PC-3 (cell line): Measurements from ENCODE around the gene TPD52L1. TPM values are rescaled to one million over a fixed set of nuclear protein-coding genes. Genes with fewer than 3 reads are reported as not detected.

Source experiments
- ATAC-seq: fragments of 200-7000 bp; cut with Tn5 transposase; 2 replicates; pipeline ENCODE4 v1.9.1; 2020; ENCODE audit warnings: mild to moderate bottlenecking, moderate library complexity
- BruUV-seq: library from RNA; stranded (reverse); fragments of 400-500 nt; replicated peaks from 2 replicates; lab custom pipeline; 2021; lab: Mats Ljungman, UMichigan
- CTCF ChIA-PET: fragments of 300-600 bp; sonication (Branson Sonifier 250); formaldehyde crosslinking; loops from one replicate; lab custom pipeline; 2022; ENCODE audit warnings: antibody characterized with exemption; lab: Charles Lee
- POLR2A ChIA-PET: fragments of 300-600 bp; sonication (Branson Sonifier 250); formaldehyde crosslinking; loops from one replicate; lab custom pipeline; 2022; ENCODE audit warnings: antibody characterized with exemption; ENCODE audit not compliant: unreplicated experiment; lab: Charles Lee
- DNase-seq: peaks from one replicate; pipeline ENCODE4 v3.0.0-alpha.2; 2015
- H2AFZ ChIP-seq: fragments of 300-600 bp; sonication (generic); 2 replicates; pipeline ENCODE4 v1.6.0; 2016; ENCODE audit warnings: antibody characterized with exemption, low read length
- H3F3A ChIP-seq: fragments of 300-600 bp; sonication (generic); one replicate; pipeline ENCODE4 v1.6.0; 2017; ENCODE audit warnings: antibody characterized with exemption, low read length, control low read depth, mild to moderate bottlenecking; ENCODE audit not compliant: unreplicated experiment
- H3K27ac ChIP-seq: fragments of 300-600 bp; sonication (generic); 2 replicates; pipeline ENCODE4 v1.5.1; 2016; ENCODE audit warnings: mild to moderate bottlenecking, low read length
- H3K27me3 ChIP-seq: fragments of 300-600 bp; sonication (generic); 2 replicates; pipeline ENCODE4 v1.6.1; 2016; ENCODE audit warnings: low read length, mixed read lengths
- H3K36me3 ChIP-seq: fragments of 300-600 bp; sonication (generic); 2 replicates; pipeline ENCODE4 v1.6.1; 2016; ENCODE audit warnings: low read depth, mixed run types, low read length, mixed read lengths
- H3K4me1 ChIP-seq: fragments of 300-600 bp; sonication (generic); 2 replicates; pipeline ENCODE4 v1.5.1; 2016; ENCODE audit warnings: low read length; ENCODE audit not compliant: insufficient read depth
- H3K4me2 ChIP-seq: fragments of 300-600 bp; sonication (generic); 2 replicates; pipeline ENCODE4 v1.6.0; 2016; ENCODE audit warnings: low read length
- H3K4me3 ChIP-seq: fragments of 300-600 bp; sonication (generic); 2 replicates; pipeline ENCODE4 v1.5.1; 2016; ENCODE audit warnings: mild to moderate bottlenecking, low read length, mixed read lengths
- H3K79me2 ChIP-seq: fragments of 300-600 bp; sonication (generic); 2 replicates; pipeline ENCODE4 v1.6.1; 2017; ENCODE audit warnings: low read length, mixed read lengths
- H3K9ac ChIP-seq: fragments of 300-600 bp; sonication (generic); 2 replicates; pipeline ENCODE4 v1.6.0; 2016; ENCODE audit warnings: mild to moderate bottlenecking, low read length
- H3K9me2 ChIP-seq: fragments of 300-600 bp; sonication (generic); replicated peaks from 2 replicates; pipeline ENCODE4 v1.6.1; 2016; ENCODE audit warnings: mixed run types, low read length, mixed read lengths
- H3K9me3 ChIP-seq: fragments of 300-600 bp; sonication (generic); 2 replicates; pipeline ENCODE4 v1.6.1; 2016; ENCODE audit warnings: low read length, mixed read lengths
- H4K20me1 ChIP-seq: fragments of 300-600 bp; sonication (generic); 2 replicates; pipeline ENCODE4 v1.6.1; 2016; ENCODE audit warnings: low read length, mixed read lengths
- EZH2 ChIP-seq: fragments of 300-600 bp; sonication (generic); IDR thresholded peaks from one replicate; pipeline ENCODE4 v1.6.1; 2017; ENCODE audit warnings: antibody characterized with exemption, mild to moderate bottlenecking, low read length; ENCODE audit not compliant: unreplicated experiment
- EZH2phosphoT487 ChIP-seq: fragments of 300-600 bp; sonication (generic); IDR thresholded peaks from 2 replicates; pipeline ENCODE4 v1.6.1; 2018; ENCODE audit warnings: mild to moderate bottlenecking, antibody characterized with exemption, low read length, borderline replicate concordance
- intact Hi-C: fragments of 100-400 bp; cut with micrococcal nuclease; formaldehyde crosslinking; loops from 2 replicates; pipeline ENCODE4 v1.9.0; 2023
- total RNA-seq: library from RNA; depleted of rRNA; stranded (reverse); fragments of >200 nt; gene quantifications from 2 replicates; pipeline ENCODE4 v1.2.3, GENCODE V29; 2014
- TF ChIP-seq, protein P1 (sequence below): fragments of 300-600 bp; sonication (generic); conservative IDR thresholded peaks from 2 replicates; pipeline ENCODE4 v1.5.1; 2017; ENCODE audit warnings: antibody characterized with exemption, low read depth, mild to moderate bottlenecking, low read length

The TPD52L1 gene
- total RNA-seq, 1 experiment from 2014 or later = 39.4 TPM

DNA sequence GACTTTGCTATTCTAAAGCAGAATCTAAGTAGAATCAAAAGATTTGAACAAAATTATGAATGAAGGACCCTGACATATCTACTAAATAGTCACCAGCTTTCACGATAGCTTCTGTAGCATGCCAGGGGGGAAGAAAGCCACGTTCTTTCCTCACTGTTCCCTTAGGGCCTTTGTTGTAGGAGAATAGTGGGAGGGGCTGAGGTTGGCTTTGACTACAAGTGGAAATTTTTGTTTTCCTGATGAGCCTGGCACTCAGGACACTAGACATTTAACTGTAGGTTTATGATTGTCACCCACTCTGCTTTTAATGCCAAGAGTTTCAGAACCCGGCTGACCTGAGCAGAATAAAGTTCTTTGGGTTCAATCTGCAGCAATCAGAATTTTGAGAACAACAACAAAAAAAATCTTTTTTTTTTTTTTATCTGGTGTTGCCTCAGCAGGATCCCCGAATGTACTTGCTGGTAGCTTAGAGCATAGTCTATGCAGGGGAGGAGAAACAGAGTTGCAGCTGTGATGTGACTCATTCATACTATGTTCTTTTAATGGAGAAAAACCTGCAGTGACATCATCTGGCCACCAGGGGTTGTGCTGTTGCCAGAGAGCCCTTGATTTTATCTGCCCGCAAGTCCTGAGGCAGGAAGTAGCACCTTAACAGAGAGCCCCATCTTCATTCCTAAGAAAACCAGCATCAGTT, 38.5 kb downstream of the TPD52L1 start:
- intact Hi-C loops = loop anchor here (5.0 kb wide), 1 partner anchor 40 kb away; the partner anchor contains the start of gene TPD52L1
- Histone ChIP-seq H3K9me3 (no peaks in the 10 kb centered on the region), H2AFZ (0 out of 2 replicates have a peak overlapping the region, but pooled peaks have one; percentile 29), H3F3A (no peaks in the 10 kb centered on the region), H3K9ac (no peak overlapping the region), H3K9me2 (no peaks in the 10 kb centered on the region), H3K4me3 (no peak overlapping the region), H3K79me2 (no peaks in the 10 kb centered on the region), H3K4me2 (peak overlapping the region; percentile 68; the same call in 1 of the 2 replicates), H3K27me3 (no peaks in the 10 kb centered on the region), H4K20me1 (no peaks in the 10 kb centered on the region), H3K4me1 (peaks cover 19% of the 10 kb centered on the region), H3K36me3 (no peaks in the 10 kb centered on the region), H3K27ac (no peak overlapping the region)
- TF ChIP-seq EZH2phosphoT487 (no peak), EZH2 (no peak)
- TF ChIP-seq, protein P1, sequence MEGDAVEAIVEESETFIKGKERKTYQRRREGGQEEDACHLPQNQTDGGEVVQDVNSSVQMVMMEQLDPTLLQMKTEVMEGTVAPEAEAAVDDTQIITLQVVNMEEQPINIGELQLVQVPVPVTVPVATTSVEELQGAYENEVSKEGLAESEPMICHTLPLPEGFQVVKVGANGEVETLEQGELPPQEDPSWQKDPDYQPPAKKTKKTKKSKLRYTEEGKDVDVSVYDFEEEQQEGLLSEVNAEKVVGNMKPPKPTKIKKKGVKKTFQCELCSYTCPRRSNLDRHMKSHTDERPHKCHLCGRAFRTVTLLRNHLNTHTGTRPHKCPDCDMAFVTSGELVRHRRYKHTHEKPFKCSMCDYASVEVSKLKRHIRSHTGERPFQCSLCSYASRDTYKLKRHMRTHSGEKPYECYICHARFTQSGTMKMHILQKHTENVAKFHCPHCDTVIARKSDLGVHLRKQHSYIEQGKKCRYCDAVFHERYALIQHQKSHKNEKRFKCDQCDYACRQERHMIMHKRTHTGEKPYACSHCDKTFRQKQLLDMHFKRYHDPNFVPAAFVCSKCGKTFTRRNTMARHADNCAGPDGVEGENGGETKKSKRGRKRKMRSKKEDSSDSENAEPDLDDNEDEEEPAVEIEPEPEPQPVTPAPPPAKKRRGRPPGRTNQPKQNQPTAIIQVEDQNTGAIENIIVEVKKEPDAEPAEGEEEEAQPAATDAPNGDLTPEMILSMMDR = peak; percentile 76
- POLR2A ChIA-PET = no interaction called here
- ATAC-seq (peak; percentile 76), DNase-seq (peak; percentile 82)
- CTCF ChIA-PET = interaction anchor here (0.5 to 0.6 kb wide), 3 partner anchors 38 to 1533 kb away, joined by 3 to 5 read pairs (median 3); partner anchors contain the start of gene TPD52L1
- BruUV-seq = no TSS peak

DNA sequence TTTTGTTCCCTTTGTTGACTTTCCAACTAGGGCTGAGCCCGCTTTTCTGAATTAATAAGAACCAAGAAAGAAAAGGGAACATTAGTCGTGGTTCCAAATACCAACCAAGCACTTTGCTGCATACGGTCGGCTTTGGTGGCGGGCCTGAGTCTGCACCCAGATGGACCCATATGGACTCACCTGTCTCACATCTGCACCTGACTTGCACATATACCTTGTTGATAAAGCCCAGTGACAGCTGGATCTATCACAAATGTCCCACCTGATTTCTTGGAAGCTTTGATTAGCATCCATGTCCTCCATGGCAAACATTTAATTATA, 39.0 kb downstream of the TPD52L1 start:
- H3F3A ChIP-seq = no peaks in the 10 kb centered on the region
- CTCF ChIA-PET = interaction anchor here (0.5 to 0.6 kb wide), 3 partner anchors 39 to 1532 kb away, joined by 3 to 5 read pairs (median 3); partner anchors contain the start of gene TPD52L1
- no peak overlapping the region for H3K9ac ChIP-seq
- POLR2A ChIA-PET = no interaction called here
- ATAC-seq (no peak), DNase-seq (no peak)
- BruUV-seq = no TSS peak
- TF ChIP-seq, protein P1 = 0 out of 2 replicates have a peak, but pooled peaks have one; percentile 29
- TF ChIP-seq EZH2 (no peak), EZH2phosphoT487 (no peak)
- H4K20me1 ChIP-seq = no peaks in the 10 kb centered on the region
- intact Hi-C loops = loop anchor here (5.0 kb wide), 1 partner anchor 40 kb away; the partner anchor contains the start of gene TPD52L1
- H3K4me3 ChIP-seq = no peak overlapping the region
- H3K4me2 ChIP-seq = peak overlapping the region; percentile 68
- no peaks in the 10 kb centered on the region for H3K9me3 ChIP-seq
- no peaks in the 10 kb centered on the region for H3K36me3 ChIP-seq
- H3K27ac ChIP-seq = peak overlapping the region; percentile 69
- no peaks in the 10 kb centered on the region for H3K79me2 ChIP-seq
- no peaks in the 10 kb centered on the region for H3K9me2 ChIP-seq
- 0 out of 2 replicates have a peak overlapping the region, but pooled peaks have one; percentile 29 for H2AFZ ChIP-seq
- peaks cover 23% of the 10 kb centered on the region for H3K4me1 ChIP-seq
- no peaks in the 10 kb centered on the region for H3K27me3 ChIP-seq

DNA sequence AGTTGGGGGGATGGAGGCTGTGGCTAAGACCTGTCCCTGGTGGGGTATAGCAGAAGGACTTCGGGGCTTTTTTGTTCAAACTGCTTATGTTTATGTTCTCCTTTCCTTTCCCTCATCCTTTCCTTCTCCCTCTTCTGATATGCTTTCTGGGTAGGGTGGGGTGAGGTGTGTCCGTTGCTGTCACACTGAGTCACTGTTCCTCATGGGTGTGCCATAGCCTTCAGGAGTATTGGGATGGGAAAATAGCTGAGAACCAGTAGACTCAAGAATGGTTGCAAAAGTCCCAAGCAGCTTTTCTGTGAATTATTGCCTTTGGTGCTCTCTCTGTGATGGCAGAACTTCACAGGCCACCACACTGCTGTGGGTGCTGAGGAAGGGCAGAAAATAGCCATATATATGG, 39.6 kb downstream of the TPD52L1 start:
- Histone ChIP-seq H2AFZ (peak overlapping the region; percentile 31; the same call in 1 of the 2 replicates), H3F3A (no peaks in the 10 kb centered on the region), H3K9me3 (no peaks in the 10 kb centered on the region), H3K27ac (peak overlapping the region; percentile 69), H3K27me3 (no peaks in the 10 kb centered on the region), H4K20me1 (no peaks in the 10 kb centered on the region), H3K9me2 (no peaks in the 10 kb centered on the region), H3K4me3 (peak overlapping the region; percentile 25; the same call in 1 of the 2 replicates), H3K79me2 (no peaks in the 10 kb centered on the region), H3K4me1 (peaks cover 28% of the 10 kb centered on the region), H3K36me3 (no peaks in the 10 kb centered on the region), H3K4me2 (peak overlapping the region; percentile 68), H3K9ac (no peak overlapping the region; the same call in 1 of the 2 replicates)
- TF ChIP-seq EZH2phosphoT487 = no peak
- TF ChIP-seq, protein P1 = no peak
- TF ChIP-seq EZH2 = no peak
- BruUV-seq = no TSS peak
- ATAC-seq (peak; percentile 84), DNase-seq (peak; percentile 69)
- ChIA-PET POLR2A (no interaction called here), CTCF (no interaction called here)
- intact Hi-C loops = loop anchor here (5.0 kb wide), 1 partner anchor 41 kb away; the partner anchor contains the start of gene TPD52L1
